ENCODE results near the gene DNAH10. TPM values are rescaled to one million over a fixed set of nuclear protein-coding genes. Genes with fewer than 3 reads are reported as not detected.

The DNAH10 gene
- total and polyA plus RNA-seq, 12 donors = 0.06 to 1.5 (median 0.28) TPM

- Histone ChIP-seq H3K27me3 (no peaks in the 10 kb centered on the region), H3K9me3 (replicated peaks in 1 of 3) (no peaks in the 10 kb centered on the region), H3K27ac (peak overlapping the region in 4 of 5 donors; percentile 2 to 96 (median 64)), H3K36me3 (replicated peaks in 1 of 2) (peaks cover 0 to 5% of the 10 kb centered on the region in 2 donors), H3K4me1 (replicated peaks in 1 of 2) (peaks cover 4 to 23% of the 10 kb centered on the region in 2 donors), H3K4me3 (peak overlapping the region; percentile 16 to 78 (median 64))
- 1 to 4% (median 2%) methylated on average over 51 to 69 of the region's 69 CpGs for WGBS, 4 donors
- TF ChIP-seq POLR2A (IDR thresholded peaks at IDR 0.05) (no peak), CTCF (IDR thresholded peaks at IDR 0.05) (no peak)
- intact Hi-C loops (cut with DNase I) = no loop called here
- peak; percentile 25 to 66 (median 56) for DNase-seq
Observed at GRCh38 chr12:123973552-123974341, 211.6 kb downstream of the DNAH10 start.

- no peak for TF ChIP-seq CTCF (IDR thresholded peaks at IDR 0.05)
- TF ChIP-seq POLR2A (IDR thresholded peaks at IDR 0.05) = no peak
- 86 to 95% (median 88%) methylated on average over 7 of the region's 7 CpGs for WGBS, 4 donors
Observed at GRCh38 chr12:123976227-123976826, 214.2 kb downstream of the DNAH10 start.

GRCh38 chr12:123979566-123979965 is 217.5 kb downstream of the DNAH10 start:
- no peaks in the 10 kb centered on the region for H3K9me3 ChIP-seq (replicated peaks in 1 of 3)
- no peaks in the 10 kb centered on the region for H3K27me3 ChIP-seq
- H3K4me3 ChIP-seq = no peak overlapping the region
- H3K27ac ChIP-seq = no peak overlapping the region
- H3K4me1 ChIP-seq (replicated peaks in 1 of 2) = peaks cover 0 to 6% of the 10 kb centered on the region in 2 donors
- 92 to 98% (median 97%) methylated on average over 6 of the region's 6 CpGs for WGBS, 4 donors
- DNase-seq = no peak
- H3K36me3 ChIP-seq (replicated peaks in 1 of 2) = peaks cover 0 to 5% of the 10 kb centered on the region in 2 donors
- intact Hi-C loops (cut with DNase I) = no loop called here
- TF ChIP-seq CTCF (IDR thresholded peaks at IDR 0.05) = no peak
- TF ChIP-seq POLR2A (IDR thresholded peaks at IDR 0.05) = no peak

More at GRCh38 chr12:123976227-123976826, 214.2 kb downstream of the DNAH10 start:
- Histone ChIP-seq H3K27me3 (no peaks in the 10 kb centered on the region), H3K36me3 (replicated peaks in 1 of 2) (peaks cover 0 to 5% of the 10 kb centered on the region in 2 donors), H3K27ac (no peak overlapping the region), H3K9me3 (replicated peaks in 1 of 3) (no peaks in the 10 kb centered on the region), H3K4me1 (replicated peaks in 1 of 2) (peaks cover 4 to 16% of the 10 kb centered on the region in 2 donors), H3K4me3 (no peak overlapping the region)
- intact Hi-C loops (cut with DNase I) = no loop called here
- DNase-seq = no peak

- 87 to 94% (median 91%) methylated on average over 7 of the region's 7 CpGs for WGBS, 4 donors
Observed at GRCh38 chr12:123982269-123982668, 220.2 kb downstream of the DNAH10 start.

More at GRCh38 chr12:123982269-123982668, 220.2 kb downstream of the DNAH10 start:
- no peaks in the 10 kb centered on the region for H3K9me3 ChIP-seq (replicated peaks in 1 of 3)
- H3K27ac ChIP-seq = no peak overlapping the region
- H3K27me3 ChIP-seq = no peaks in the 10 kb centered on the region
- intact Hi-C loops (cut with DNase I) = loop anchor here in 1 of 2 donors (10.0 kb wide), 1 partner anchor 77 kb away; no protein-coding TSS in a partner anchor
- peaks cover 0 to 5% of the 10 kb centered on the region in 2 donors for H3K36me3 ChIP-seq (replicated peaks in 1 of 2)
- peaks cover 0 to 11% of the 10 kb centered on the region in 2 donors for H3K4me1 ChIP-seq (replicated peaks in 1 of 2)
- H3K4me3 ChIP-seq = no peak overlapping the region
- DNase-seq = no peak
- TF ChIP-seq POLR2A (IDR thresholded peaks at IDR 0.05) (no peak), CTCF (IDR thresholded peaks at IDR 0.05) (no peak)

Data from adrenal gland (tissue), 12 donors.